ENCODE measurements around the gene P3H1. TPM values are rescaled to one million over a fixed set of nuclear protein-coding genes. Genes with fewer than 3 reads are reported as not detected.

Gene P3H1
- total RNA-seq, 1 donor from 2014 or later: 22.3 TPM

DNA sequence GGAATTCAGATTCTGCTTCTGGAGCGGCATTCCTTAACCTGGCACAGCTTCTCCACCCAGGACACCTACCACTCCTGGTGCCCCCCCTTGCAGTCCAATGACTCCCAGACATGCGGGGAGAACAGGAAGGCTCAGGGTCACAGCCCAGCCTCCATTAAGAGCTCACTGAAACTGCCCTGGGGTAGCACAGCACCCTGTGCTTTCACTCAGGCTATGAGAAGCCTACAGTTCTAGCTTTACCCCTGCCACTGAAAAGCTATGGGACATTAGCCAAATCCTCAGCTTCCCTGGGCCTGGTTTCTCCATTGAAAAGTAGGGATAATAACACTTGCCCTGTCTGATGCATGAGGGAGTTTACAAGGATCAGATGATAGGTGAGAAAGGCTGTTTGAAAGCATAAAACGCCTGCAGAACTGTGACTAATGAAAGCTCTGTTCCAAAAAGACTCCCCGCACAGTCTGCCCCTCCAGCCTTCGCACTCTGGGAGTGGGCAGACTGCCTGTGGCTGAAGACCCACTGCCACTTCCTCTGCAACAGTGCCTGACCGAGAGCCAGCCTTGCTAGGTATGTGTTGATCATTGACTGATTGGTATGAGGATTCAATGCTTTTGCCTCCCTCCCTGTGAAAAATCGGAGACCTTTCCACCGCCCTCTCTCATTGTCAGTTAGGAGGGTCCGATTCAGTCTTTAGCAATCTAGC, 24.1 kb downstream of the P3H1 start:
- intact Hi-C loops (cut with DNase I): loop anchor here (10.0 kb wide), 1 partner anchor 148 kb away; no protein-coding TSS in a partner anchor
- H3K36me3 ChIP-seq: peaks cover 13% of the 10 kb centered on the region
- no peak for DNase-seq
- no peak overlapping the region for H3K4me3 ChIP-seq
- no peaks in the 10 kb centered on the region for H3K27me3 ChIP-seq
- no peak for ATAC-seq
- no peaks in the 10 kb centered on the region for H3K4me1 ChIP-seq
- H3K9me3 ChIP-seq: no peaks in the 10 kb centered on the region
- H3K27ac ChIP-seq: no peak overlapping the region
- TF ChIP-seq, protein P1, sequence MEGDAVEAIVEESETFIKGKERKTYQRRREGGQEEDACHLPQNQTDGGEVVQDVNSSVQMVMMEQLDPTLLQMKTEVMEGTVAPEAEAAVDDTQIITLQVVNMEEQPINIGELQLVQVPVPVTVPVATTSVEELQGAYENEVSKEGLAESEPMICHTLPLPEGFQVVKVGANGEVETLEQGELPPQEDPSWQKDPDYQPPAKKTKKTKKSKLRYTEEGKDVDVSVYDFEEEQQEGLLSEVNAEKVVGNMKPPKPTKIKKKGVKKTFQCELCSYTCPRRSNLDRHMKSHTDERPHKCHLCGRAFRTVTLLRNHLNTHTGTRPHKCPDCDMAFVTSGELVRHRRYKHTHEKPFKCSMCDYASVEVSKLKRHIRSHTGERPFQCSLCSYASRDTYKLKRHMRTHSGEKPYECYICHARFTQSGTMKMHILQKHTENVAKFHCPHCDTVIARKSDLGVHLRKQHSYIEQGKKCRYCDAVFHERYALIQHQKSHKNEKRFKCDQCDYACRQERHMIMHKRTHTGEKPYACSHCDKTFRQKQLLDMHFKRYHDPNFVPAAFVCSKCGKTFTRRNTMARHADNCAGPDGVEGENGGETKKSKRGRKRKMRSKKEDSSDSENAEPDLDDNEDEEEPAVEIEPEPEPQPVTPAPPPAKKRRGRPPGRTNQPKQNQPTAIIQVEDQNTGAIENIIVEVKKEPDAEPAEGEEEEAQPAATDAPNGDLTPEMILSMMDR (IDR thresholded peaks at IDR 0.05): no peak

DNA sequence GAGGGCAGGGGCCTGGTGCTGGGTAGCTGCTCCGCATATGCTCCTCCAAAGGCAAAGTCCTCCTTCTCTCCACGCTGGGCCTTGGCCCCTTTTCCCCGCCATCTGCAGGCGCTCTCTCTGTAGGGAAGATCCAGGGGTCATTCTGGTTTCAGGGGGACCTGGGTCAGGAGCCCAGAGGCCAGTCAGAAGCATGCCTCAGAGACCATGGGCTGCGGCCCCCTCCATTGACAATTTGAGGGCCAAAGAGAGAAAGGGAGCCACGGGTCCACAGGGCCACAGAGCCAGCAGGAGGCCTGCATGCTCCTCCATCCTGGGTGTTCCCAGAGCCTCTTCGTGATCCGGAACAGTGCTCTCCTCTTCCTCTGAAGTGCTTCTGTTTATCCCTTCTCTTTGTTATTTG, 24.7 kb downstream of the P3H1 start:
- Histone ChIP-seq H3K9me3 (no peaks in the 10 kb centered on the region), H3K27ac (no peak overlapping the region), H3K4me1 (no peaks in the 10 kb centered on the region), H3K36me3 (peaks cover 9% of the 10 kb centered on the region), H3K27me3 (no peaks in the 10 kb centered on the region), H3K4me3 (no peak overlapping the region)
- TF ChIP-seq, protein P1 (IDR thresholded peaks at IDR 0.05): no peak
- DNase-seq (no peak), ATAC-seq (no peak)
- intact Hi-C loops (cut with DNase I): loop anchor here (10.0 kb wide), 1 partner anchor 147 kb away; no protein-coding TSS in a partner anchor

DNA sequence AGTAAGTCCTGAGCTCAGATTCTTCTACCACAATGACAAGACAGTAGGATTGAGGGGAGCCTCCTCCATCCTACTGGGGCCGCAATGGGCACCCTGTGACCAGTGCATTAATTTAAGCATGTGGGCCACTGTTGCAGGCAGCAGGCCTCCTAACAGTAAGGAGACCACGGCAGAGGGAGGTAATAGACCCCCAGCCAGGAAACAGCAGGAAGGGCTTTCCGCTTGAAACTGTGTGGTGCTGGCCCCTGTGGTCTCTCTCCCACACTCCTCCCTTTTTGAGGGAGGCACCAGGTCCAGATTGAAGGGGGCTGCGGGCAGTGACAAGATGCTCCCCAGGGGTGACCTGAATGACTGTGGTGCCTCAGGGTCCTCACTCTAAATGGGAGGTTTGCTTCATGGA, 25.1 kb downstream of the P3H1 start:
- TF ChIP-seq, protein P1 (IDR thresholded peaks at IDR 0.05): no peak
- intact Hi-C loops (cut with DNase I): loop anchor here (10.0 kb wide), 1 partner anchor 147 kb away; no protein-coding TSS in a partner anchor
- H3K27me3 ChIP-seq: no peaks in the 10 kb centered on the region
- no peaks in the 10 kb centered on the region for H3K4me1 ChIP-seq
- H3K9me3 ChIP-seq: no peaks in the 10 kb centered on the region
- no peak overlapping the region for H3K27ac ChIP-seq
- no peak overlapping the region for H3K4me3 ChIP-seq
- no peak for ATAC-seq
- H3K36me3 ChIP-seq: peaks cover 9% of the 10 kb centered on the region
- no peak for DNase-seq

DNA sequence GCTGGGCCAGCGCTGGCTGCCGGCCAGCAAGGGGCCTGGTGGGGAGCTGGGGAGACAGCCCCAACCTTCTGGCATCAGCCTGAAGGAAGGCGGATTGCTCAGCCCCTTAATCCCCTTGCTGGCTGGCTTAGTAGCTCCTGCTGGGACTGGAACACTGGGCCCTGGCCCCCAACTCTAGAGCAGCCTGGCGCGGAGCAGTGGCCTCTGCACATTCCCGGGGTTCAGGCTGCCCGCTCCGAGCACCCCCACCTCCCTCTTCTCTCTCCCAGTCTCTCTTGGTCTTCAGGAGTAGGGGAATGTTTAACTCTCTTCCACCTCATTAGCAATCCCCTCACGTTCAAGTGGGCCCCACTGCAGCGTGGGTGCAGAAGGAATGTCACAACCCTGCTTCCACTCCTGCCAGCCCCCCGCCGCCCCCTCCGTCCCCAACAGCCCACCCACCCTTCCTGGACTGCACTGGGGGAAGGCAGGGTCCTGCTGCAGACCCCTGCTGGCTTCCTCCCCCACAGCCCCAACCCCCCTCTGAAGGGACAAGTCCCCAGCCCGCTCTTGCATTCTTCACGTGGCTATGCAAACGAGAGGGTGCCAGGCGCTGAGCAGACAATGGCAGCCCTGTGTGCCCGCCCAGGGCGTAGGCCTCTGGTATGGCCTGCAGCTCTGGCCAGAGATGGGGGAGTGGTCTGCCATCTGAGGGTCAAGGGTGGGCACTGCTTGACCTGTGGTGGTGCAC, 25.8 kb downstream of the P3H1 start:
- intact Hi-C loops (cut with DNase I): loop anchor here (10.0 kb wide), 1 partner anchor 146 kb away; no protein-coding TSS in a partner anchor

More for the DNA sequence above, 25.8 kb downstream of the P3H1 start:
- H3K9me3 ChIP-seq: no peaks in the 10 kb centered on the region
- H3K4me3 ChIP-seq: no peak overlapping the region
- no peak for DNase-seq
- ATAC-seq: no peak
- no peak overlapping the region for H3K27ac ChIP-seq
- TF ChIP-seq, protein P1 (IDR thresholded peaks at IDR 0.05): no peak
- H3K4me1 ChIP-seq: no peaks in the 10 kb centered on the region
- no peaks in the 10 kb centered on the region for H3K27me3 ChIP-seq
- H3K36me3 ChIP-seq: peaks cover 2% of the 10 kb centered on the region
